ENCODE results near the gene NRG2. TPM values are rescaled to one million over a fixed set of nuclear protein-coding genes. Genes with fewer than 3 reads are reported as not detected.

Gene NRG2
- total and polyA plus RNA-seq, 2 of the 4 experiments (the other 2 are of a cell fraction): 0.18 TPM; not detected in 1

GRCh38 chr5:139898981-139899380 is 144.1 kb downstream of the NRG2 start:
- Histone ChIP-seq H2BK20ac (ENCODE audit: low read depth, low read length) (no peak overlapping the region), H2BK15ac (ENCODE audit: low read depth, low read length) (no peak overlapping the region), H3K18ac (ENCODE audit: low read depth, low read length) (no peak overlapping the region), H2BK5ac (ENCODE audit: low read depth, low read length, poor library complexity, severe bottlenecking) (no peak overlapping the region), H3K14ac (replicated peaks; ENCODE audit: low read depth, low read length) (no peak overlapping the region), H3K23ac (ENCODE audit: low read depth, low read length) (no peak overlapping the region), H2AK9ac (replicated peaks; ENCODE audit: low read depth, low read length, poor library complexity) (no peak overlapping the region), H3K56ac (ENCODE audit: extremely low read depth, insufficient read depth, low read length) (no peak overlapping the region), H2BK120ac (ENCODE audit: low read depth, low read length) (no peak overlapping the region), H3K4me2 (ENCODE audit: low read depth, low read length) (no peak overlapping the region), H4K5ac (ENCODE audit: low read depth, low read length) (no peak overlapping the region), H3K27ac (ENCODE audit: insufficient read depth, low read length) (no peak overlapping the region), H3K9me1 (ENCODE audit: insufficient read depth, low read length) (0 out of 2 replicates have a peak, but pooled peaks cover 3% of the 10 kb centered on the region), H2AFZ (replicated peaks; ENCODE audit: low read length, poor library complexity) (no peak overlapping the region), H4K20me1 (ENCODE audit: insufficient read depth, low read length) (no peaks in the 10 kb centered on the region), H3K9ac (ENCODE audit: low read depth, low read length) (no peak overlapping the region), H2AK5ac (ENCODE audit: low read depth, low read length) (no peak overlapping the region), H3K4me1 (ENCODE audit: control insufficient read depth, insufficient read depth, low read length) (no peaks in the 10 kb centered on the region; the same call in 1 of the 2 replicates), H4K8ac (ENCODE audit: low read depth in 2 of 2, low read length in 2 of 2) (no peak overlapping the region), H3K36me3 (ENCODE audit: control insufficient read depth, insufficient read depth, low read length) (no peaks in the 10 kb centered on the region), H4K91ac (ENCODE audit: insufficient read depth, low read depth, low read length) (no peak overlapping the region), H3K4ac (ENCODE audit: low read depth, low read length) (no peak overlapping the region), H3K4me3 (ENCODE audit: insufficient read depth, low read depth, low read length) (no peak overlapping the region), H3K27me3 (ENCODE audit: control insufficient read depth, insufficient read depth, low read length) (peaks cover 91% of the 10 kb centered on the region), H3K9me3 (ENCODE audit: control insufficient read depth, insufficient read depth, low read length) (no peaks in the 10 kb centered on the region), H3K79me1 (ENCODE audit: low read depth in 1 of 2, low read length in 2 of 2) (no peaks in the 10 kb centered on the region)
- intact Hi-C loops (cut with micrococcal nuclease) (no loop called here), in situ Hi-C loops (cut with MboI; ENCODE audit: low sequenced_read_pairs) (no loop called here), dilution Hi-C loops (cut with HindIII; ENCODE audit: low sequenced_read_pairs, unreplicated experiment) (no loop called here)
- BruUV-seq (replicated peaks): no TSS peak
- ChIA-PET CTCF (no interaction called here), POLR2A (ENCODE audit: unreplicated experiment) (no interaction called here)
- no peak for DNase-seq
- ATAC-seq (ENCODE audit: low read depth): no peak
- no CpG with 5 or more reads among the region's 2 CpGs for WGBS, 2 experiments (ENCODE audit: extremely low coverage in 2 of 2, insufficient read length in 1 of 2)
- TF ChIP-seq CTCF (conservative IDR thresholded peaks at IDR 0.05; ENCODE audit: low read depth, low read length) (no peak), BHLHE40 (IDR thresholded peaks at IDR 0.05; ENCODE audit: low read depth, low read length) (no peak), FOS (IDR thresholded peaks at IDR 0.05; ENCODE audit: low read depth, low read length) (no peak), USF2 (IDR thresholded peaks at IDR 0.05; ENCODE audit: low read depth, low read length) (no peak), POLR2A (IDR thresholded peaks at IDR 0.05; ENCODE audit: low read depth, low read length) (no peak), SMC3 (IDR thresholded peaks at IDR 0.05; ENCODE audit: low read depth, low read length) (no peak), MAZ (IDR thresholded peaks at IDR 0.05; ENCODE audit: borderline replicate concordance, low read depth, low read length) (no peak), ELK1 (IDR thresholded peaks at IDR 0.05; ENCODE audit: borderline replicate concordance, low read depth, low read length) (no peak), RCOR1 (IDR thresholded peaks at IDR 0.05; ENCODE audit: insufficient replicate concordance, low read length) (no peak), CEBPB (IDR thresholded peaks at IDR 0.05; ENCODE audit: low read depth, low read length) (no peak), MXI1 (IDR thresholded peaks at IDR 0.05; ENCODE audit: borderline replicate concordance, low read depth, low read length) (no peak), RAD21 (IDR thresholded peaks at IDR 0.05; ENCODE audit: low read length) (no peak), CHD1 (IDR thresholded peaks at IDR 0.05; ENCODE audit: low read depth, low read length) (no peak)

Data from IMR-90 (cell line).